MM.1S (cell line): Measurements from ENCODE around the gene MAGI3.

Experiments
- CTCF ChIP-seq: fragments of 300-600 bp; sonication (generic); IDR thresholded peaks from 2 replicates; pipeline ENCODE4 v1.5.1; 2016; ENCODE audit warnings: antibody characterized with exemption, low read length, mixed read lengths
- EZH2 ChIP-seq: fragments of 300-600 bp; sonication (generic); optimal IDR thresholded peaks from 2 replicates; pipeline ENCODE3; 2017; ENCODE audit warnings: low read depth, mild to moderate bottlenecking, antibody characterized with exemption, low read length, mixed read lengths

- no peak for TF ChIP-seq CTCF
- no peak for TF ChIP-seq EZH2
These were observed 280.3 kb downstream of the MAGI3 start for GRCh38 chr1:113670650-113671049.
